Measurements from ENCODE around the gene TMEM178A.

- TF ChIP-seq CTCF (IDR thresholded peaks at IDR 0.05; ENCODE audit: insufficient read depth, low read depth, low read length) = no peak
- no peak for TF ChIP-seq EZH2 (IDR thresholded peaks at IDR 0.05; ENCODE audit: insufficient read depth, low read length)
Observed at GRCh38 chr2:39641635-39642034, 24.1 kb upstream of the TMEM178A start.
